Liver (tissue), 3 donors: ENCODE results near the gene STH.

ENCODE experiments used
- ATF3 ChIP-seq: IDR thresholded peaks from 2 replicates; pipeline ENCODE4 v1.6.1; 2016; ENCODE audit warnings: antibody characterized with exemption
- CTCF ChIP-seq: fragments of 150-350 bp; IDR thresholded peaks from 2 replicates; pipeline ENCODE4 v1.5.1; 2017; ENCODE audit warnings: improper control_type of control experiment, low read depth, low read length; ENCODE audit not compliant: missing input control
- EGR1 ChIP-seq, 2 donors: IDR thresholded peaks; 2 replicates each; pipeline ENCODE4 v1.6.1; 2016 to 2018; ENCODE audit warnings: antibody characterized with exemption in 2 of 2, low read depth in 2 of 2
- GABPA ChIP-seq, 2 donors: IDR thresholded peaks in 1 of 2; conservative IDR thresholded peaks in 1 of 2; 2 replicates each; pipeline ENCODE4 v1.6.1; 2016; ENCODE audit warnings: antibody characterized with exemption in 2 of 2, mild to moderate bottlenecking in 1 of 2, moderate library complexity in 1 of 2
- JUND ChIP-seq, 2 donors: IDR thresholded peaks; 2 replicates each; pipeline ENCODE4 v1.6.1; 2016; ENCODE audit warnings: antibody characterized with exemption in 2 of 2
- MAX ChIP-seq: IDR thresholded peaks from 2 replicates; pipeline ENCODE4 v1.6.1; 2016; ENCODE audit warnings: antibody characterized with exemption
- RAD21 ChIP-seq, 2 donors: IDR thresholded peaks; 2 replicates each; pipeline ENCODE4 v1.6.1; 2016; ENCODE audit warnings: antibody characterized with exemption in 2 of 2, mild to moderate bottlenecking in 2 of 2
- REST ChIP-seq: IDR thresholded peaks from 2 replicates; pipeline ENCODE4 v1.6.1; 2016; ENCODE audit warnings: antibody characterized with exemption, mild to moderate bottlenecking
- SP1 ChIP-seq: IDR thresholded peaks from 2 replicates; pipeline ENCODE4 v1.6.1; 2018; ENCODE audit warnings: antibody characterized with exemption, mild to moderate bottlenecking
- TAF1 ChIP-seq: conservative IDR thresholded peaks from 2 replicates; pipeline ENCODE4 v1.6.1; 2016; ENCODE audit warnings: antibody characterized with exemption, mild to moderate bottlenecking
- YY1 ChIP-seq: IDR thresholded peaks from 2 replicates; pipeline ENCODE4 v1.6.1; 2016; ENCODE audit warnings: antibody characterized with exemption, mild to moderate bottlenecking
- donor health status: healthy.
- donor health status: healthy.

- no peak for TF ChIP-seq MAX
- no peak for TF ChIP-seq EGR1 (IDR thresholded peaks at IDR 0.05; ENCODE audit: low read depth in 2 of 2)
- no peak for TF ChIP-seq CTCF
- no peak for TF ChIP-seq REST
- no peak for TF ChIP-seq GABPA (IDR thresholded peaks at IDR 0.05 in 1 of 2, conservative IDR thresholded peaks at IDR 0.05 in 1 of 2)
- TF ChIP-seq SP1, result no peak
- TF ChIP-seq ATF3, result no peak
- no peak for TF ChIP-seq TAF1
- TF ChIP-seq JUND (IDR thresholded peaks at IDR 0.05), result no peak
- no peak for TF ChIP-seq RAD21 (IDR thresholded peaks at IDR 0.05)
- TF ChIP-seq YY1, result no peak
Observed at GRCh38 chr17:45995627-45996270, 3.3 kb upstream of the STH start.
